GM19397 (cell line): ENCODE data around the gene NEGR1.

Source experiments
- ATAC-seq: cut with Tn5 transposase; IDR thresholded peaks from one replicate; pipeline ENCODE4 v1.9.1; 2021; ENCODE audit warnings: mild to moderate bottlenecking, moderate library complexity; ENCODE audit not compliant: unreplicated experiment

NEGR1 gene

GRCh38 chr1:71521655-71522264, 760.6 kb downstream of the NEGR1 start:
- no peak for ATAC-seq

GRCh38 chr1:71511505-71511904, 770.8 kb downstream of the NEGR1 start:
- ATAC-seq, result no peak

GRCh38 chr1:71510725-71511124, 771.6 kb downstream of the NEGR1 start:
- no peak for ATAC-seq

- no peak for ATAC-seq
Observed at GRCh38 chr1:71509051-71509595, 773.2 kb downstream of the NEGR1 start.

- no peak for ATAC-seq
Observed at GRCh38 chr1:71502006-71502405, 780.3 kb downstream of the NEGR1 start.

GRCh38 chr1:71498542-71498941, 783.8 kb downstream of the NEGR1 start:
- ATAC-seq, result no peak

GRCh38 chr1:71494163-71494562, 788.2 kb downstream of the NEGR1 start:
- ATAC-seq, result no peak

GRCh38 chr1:71492298-71493041, 789.9 kb downstream of the NEGR1 start:
- ATAC-seq, result no peak

GRCh38 chr1:71490432-71490831, 791.9 kb downstream of the NEGR1 start:
- ATAC-seq, result no peak

GRCh38 chr1:71488555-71489252, 793.6 kb downstream of the NEGR1 start:
- ATAC-seq, result no peak

GRCh38 chr1:71473331-71473730, 809.0 kb downstream of the NEGR1 start:
- ATAC-seq, result no peak

GRCh38 chr1:71465093-71465492, 817.2 kb downstream of the NEGR1 start:
- no peak for ATAC-seq

- ATAC-seq, result no peak
Observed at GRCh38 chr1:71464016-71464415, 818.3 kb downstream of the NEGR1 start.

- no peak for ATAC-seq
Observed at GRCh38 chr1:71463144-71463543, 819.2 kb downstream of the NEGR1 start.

GRCh38 chr1:71462247-71462646, 820.1 kb downstream of the NEGR1 start:
- no peak for ATAC-seq

GRCh38 chr1:71461416-71461815, 820.9 kb downstream of the NEGR1 start:
- no peak for ATAC-seq

GRCh38 chr1:71448444-71448843, 833.9 kb downstream of the NEGR1 start:
- no peak for ATAC-seq

- no peak for ATAC-seq
Observed at GRCh38 chr1:71438626-71439025, 843.7 kb downstream of the NEGR1 start.

- ATAC-seq, result no peak
Observed at GRCh38 chr1:71435951-71436350, 846.4 kb downstream of the NEGR1 start.

- ATAC-seq, result no peak
Observed at GRCh38 chr1:71434240-71434639, 848.1 kb downstream of the NEGR1 start.

GRCh38 chr1:71428029-71428428, 854.3 kb downstream of the NEGR1 start:
- no peak for ATAC-seq

- ATAC-seq, result no peak
Observed at GRCh38 chr1:71427066-71427465, 855.3 kb downstream of the NEGR1 start.
